Lower lobe of right lung (tissue), 2 donors: ENCODE results near the gene TP63. TPM values are rescaled to one million over a fixed set of nuclear protein-coding genes. Genes with fewer than 3 reads are reported as not detected.

Experiments used
- ATAC-seq, 2 donors: fragments of 200-7000 bp; cut with Tn5 transposase; one replicate each; pipeline ENCODE4 v1.9.1; 2020 to 2022; ENCODE audit warnings: mild to moderate bottlenecking in 2 of 2, moderate library complexity in 2 of 2
- DNase-seq: peaks from one replicate; pipeline ENCODE4 v3.0.0-alpha.2; 2020
- H3K27ac ChIP-seq: fragments of 200-600 bp; one replicate; pipeline ENCODE4 v1.8.0; 2022
- H3K27me3 ChIP-seq: fragments of 200-600 bp; one replicate; pipeline ENCODE4 v1.8.0; 2022; ENCODE audit warnings: low read depth
- H3K36me3 ChIP-seq: fragments of 200-600 bp; one replicate; pipeline ENCODE4 v1.8.0; 2022; ENCODE audit warnings: mild to moderate bottlenecking
- H3K4me1 ChIP-seq: fragments of 200-600 bp; one replicate; pipeline ENCODE4 v1.8.0; 2022
- H3K4me3 ChIP-seq: fragments of 200-600 bp; one replicate; pipeline ENCODE4 v1.8.0; 2022; ENCODE audit warnings: mild to moderate bottlenecking
- H3K9me3 ChIP-seq: fragments of 200-600 bp; one replicate; pipeline ENCODE4 v1.8.0; 2022
- CTCF ChIP-seq: fragments of 200-600 bp; IDR thresholded peaks from one replicate; pipeline ENCODE4 v1.8.0; 2022; ENCODE audit warnings: antibody characterized with exemption, mild to moderate bottlenecking
- intact Hi-C: fragments of 100-400 bp; cut with DNase I; formaldehyde crosslinking; loops from one replicate; pipeline ENCODE4 v1.11.0; 2022
- total RNA-seq: library from RNA; stranded (reverse); fragmentation: NEBNext Ultra II Directional; extraction: Animal tissue kit (Norgen Biotek cat#: 25700); gene quantifications from one replicate; pipeline ENCODE4 v1.2.1, GENCODE V29; 2021
- donor health status: DM: no; HTN: yes; CAD: no; lungs with severe emphysema.

Gene TP63
- total RNA-seq, 1 donor from 2014 or later, result 2.1 TPM

DNA sequence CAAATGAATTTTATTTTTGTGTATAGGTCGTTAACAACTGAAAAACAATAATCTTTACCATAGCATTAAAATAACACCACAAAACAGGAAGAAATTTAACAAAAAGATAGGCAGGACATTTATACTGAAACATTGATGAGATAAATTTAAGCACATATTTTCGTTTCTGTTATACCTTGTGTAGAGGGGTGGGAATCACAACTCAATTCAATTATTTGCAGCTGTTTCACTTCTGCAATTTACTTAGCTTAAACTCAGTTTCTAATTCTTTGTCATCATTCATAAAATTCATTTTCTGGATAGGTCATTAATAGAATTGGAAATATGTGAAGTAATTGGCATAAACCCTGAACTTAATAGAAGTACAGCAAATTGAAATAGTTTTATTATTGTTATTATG lies 42.3 kb downstream of the TP63 start:
- Histone ChIP-seq H3K9me3 (no peaks in the 10 kb centered on the region), H3K27ac (no peak overlapping the region), H3K27me3 (no peaks in the 10 kb centered on the region), H3K4me3 (no peak overlapping the region), H3K36me3 (no peaks in the 10 kb centered on the region), H3K4me1 (no peaks in the 10 kb centered on the region)
- no peak for ATAC-seq
- intact Hi-C loops, result no loop called here
- TF ChIP-seq CTCF, result no peak
- DNase-seq, result no peak

GRCh38 chr3:189674249-189674913 lies 43.2 kb downstream of the TP63 start:
- no peaks in the 10 kb centered on the region for H3K36me3 ChIP-seq
- no peaks in the 10 kb centered on the region for H3K27me3 ChIP-seq
- H3K4me1 ChIP-seq, result no peaks in the 10 kb centered on the region
- no peaks in the 10 kb centered on the region for H3K9me3 ChIP-seq
- no peak overlapping the region for H3K4me3 ChIP-seq
- DNase-seq, result no peak
- no peak for ATAC-seq
- TF ChIP-seq CTCF, result no peak
- no peak overlapping the region for H3K27ac ChIP-seq
- intact Hi-C loops, result no loop called here

DNA sequence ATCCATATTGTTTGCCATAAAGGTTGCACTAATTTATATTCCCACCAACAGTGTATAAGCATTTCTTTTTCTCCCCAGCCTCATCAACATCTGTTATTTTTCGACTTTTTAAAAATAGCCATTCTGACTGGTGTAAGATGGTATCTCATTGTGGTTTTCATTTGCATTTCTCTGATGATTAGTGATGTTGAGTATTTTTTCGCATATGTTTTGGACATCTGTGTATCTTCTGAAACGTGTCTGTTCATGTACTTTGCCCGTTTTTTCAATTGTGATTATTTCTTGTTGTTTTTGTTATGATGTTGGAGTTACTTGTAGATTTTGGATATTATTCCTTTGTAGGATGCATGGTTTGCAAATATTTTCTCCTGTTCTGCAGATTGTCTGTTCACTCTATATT lies 46.5 kb downstream of the TP63 start:
- Histone ChIP-seq H3K27ac (no peak overlapping the region), H3K9me3 (no peaks in the 10 kb centered on the region), H3K4me1 (no peaks in the 10 kb centered on the region), H3K4me3 (no peak overlapping the region), H3K36me3 (no peaks in the 10 kb centered on the region), H3K27me3 (no peaks in the 10 kb centered on the region)
- intact Hi-C loops, result no loop called here
- ATAC-seq, result no peak
- DNase-seq, result no peak
- no peak for TF ChIP-seq CTCF

DNA sequence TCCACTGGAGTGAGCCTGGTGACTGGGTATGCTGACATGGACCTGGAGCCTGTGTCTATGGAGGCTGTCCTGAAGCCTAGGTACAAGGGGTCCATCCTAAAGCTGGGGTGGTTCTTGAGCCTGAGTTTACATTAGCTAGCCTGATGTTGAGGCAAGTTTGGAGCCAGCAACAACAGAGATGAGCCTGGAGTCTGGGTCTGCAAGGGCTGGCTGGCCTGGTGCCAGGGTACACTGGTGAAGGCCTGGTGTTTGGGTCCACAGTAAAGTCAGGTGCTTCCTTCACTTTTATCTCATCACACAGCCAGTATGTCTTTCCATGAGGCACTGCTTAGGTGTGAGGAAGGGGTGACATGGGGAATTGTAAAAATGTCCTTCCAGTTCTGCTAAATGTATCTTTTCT lies 49.5 kb downstream of the TP63 start:
- DNase-seq (no peak), ATAC-seq (no peak)
- intact Hi-C loops, result no loop called here

DNA sequence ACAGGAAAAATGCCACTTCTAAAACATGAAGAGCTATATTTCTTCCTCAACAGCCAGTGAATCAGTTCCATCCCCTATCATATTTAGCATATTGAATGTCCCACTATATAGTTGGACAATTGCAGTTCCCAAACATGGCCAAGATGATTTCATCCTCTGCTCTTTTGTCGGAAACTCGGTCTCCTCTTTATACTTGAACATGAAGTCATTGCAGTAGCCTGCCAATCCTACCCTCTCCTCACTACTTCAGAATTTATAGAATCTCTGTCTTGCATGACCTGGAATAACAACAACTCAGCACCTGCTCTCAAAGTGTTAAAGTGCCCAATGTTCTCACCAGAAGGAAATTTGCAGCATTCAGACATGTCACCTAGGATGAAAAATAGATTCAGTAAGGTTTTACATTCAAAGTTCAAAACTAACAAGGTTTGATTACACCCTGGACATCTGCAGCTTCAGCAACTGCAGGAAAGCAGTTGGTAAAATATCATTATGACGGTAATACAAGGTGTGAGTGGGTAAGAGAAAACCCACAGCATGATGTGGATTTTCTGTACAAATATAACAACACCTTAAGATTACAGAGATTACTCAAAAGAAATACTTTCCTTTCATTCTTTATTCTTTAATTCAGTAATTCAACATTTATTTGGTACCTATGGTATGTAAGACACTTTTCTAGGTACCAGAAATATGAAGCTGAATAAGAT lies 52.5 kb downstream of the TP63 start:
- no peak overlapping the region for H3K4me3 ChIP-seq
- no peak for ATAC-seq
- no peaks in the 10 kb centered on the region for H3K36me3 ChIP-seq
- no peaks in the 10 kb centered on the region for H3K4me1 ChIP-seq
- H3K27ac ChIP-seq, result no peak overlapping the region
- DNase-seq, result no peak
- intact Hi-C loops, result no loop called here
- no peaks in the 10 kb centered on the region for H3K27me3 ChIP-seq
- TF ChIP-seq CTCF, result no peak
- H3K9me3 ChIP-seq, result no peaks in the 10 kb centered on the region

More for the DNA sequence above, 49.5 kb downstream of the TP63 start:
- TF ChIP-seq CTCF, result no peak
- Histone ChIP-seq H3K9me3 (no peaks in the 10 kb centered on the region), H3K4me3 (no peak overlapping the region), H3K27ac (no peak overlapping the region), H3K36me3 (no peaks in the 10 kb centered on the region), H3K27me3 (no peaks in the 10 kb centered on the region), H3K4me1 (no peaks in the 10 kb centered on the region)
